Midbrain (tissue), 1 donor: ENCODE data around the gene LILRB5.
"Not testable (repeated sequence)": the region's sequence is repeated elsewhere in the genome, so short reads cannot be mapped to it uniquely, and the experiment has no call there.

Experiments used
- DNase-seq: peaks from one replicate; lab custom pipeline; 2025; lab: John Stamatoyannopoulos, UW

Gene LILRB5

DNA sequence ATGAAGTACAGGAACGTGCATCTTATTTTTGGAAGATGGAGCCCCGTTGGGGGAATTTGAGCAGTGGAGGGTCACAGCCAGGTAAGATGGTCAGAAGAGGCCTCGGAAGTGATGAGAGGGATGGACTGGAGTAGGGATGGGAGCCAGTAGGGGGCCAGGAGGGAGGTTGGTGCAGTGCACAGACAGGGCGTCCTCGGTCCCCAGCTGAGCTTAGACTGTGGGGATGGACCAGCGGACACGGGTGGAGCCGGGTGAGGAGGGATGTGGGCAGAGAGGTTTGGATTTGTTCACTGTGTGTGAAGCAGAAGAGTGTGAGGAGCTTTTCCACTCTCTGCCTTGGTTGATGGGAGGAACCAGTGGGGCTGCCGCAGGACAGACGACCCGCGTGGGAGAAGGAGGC lies 45.8 kb downstream of the LILRB5 start:
- no peak for DNase-seq

DNA sequence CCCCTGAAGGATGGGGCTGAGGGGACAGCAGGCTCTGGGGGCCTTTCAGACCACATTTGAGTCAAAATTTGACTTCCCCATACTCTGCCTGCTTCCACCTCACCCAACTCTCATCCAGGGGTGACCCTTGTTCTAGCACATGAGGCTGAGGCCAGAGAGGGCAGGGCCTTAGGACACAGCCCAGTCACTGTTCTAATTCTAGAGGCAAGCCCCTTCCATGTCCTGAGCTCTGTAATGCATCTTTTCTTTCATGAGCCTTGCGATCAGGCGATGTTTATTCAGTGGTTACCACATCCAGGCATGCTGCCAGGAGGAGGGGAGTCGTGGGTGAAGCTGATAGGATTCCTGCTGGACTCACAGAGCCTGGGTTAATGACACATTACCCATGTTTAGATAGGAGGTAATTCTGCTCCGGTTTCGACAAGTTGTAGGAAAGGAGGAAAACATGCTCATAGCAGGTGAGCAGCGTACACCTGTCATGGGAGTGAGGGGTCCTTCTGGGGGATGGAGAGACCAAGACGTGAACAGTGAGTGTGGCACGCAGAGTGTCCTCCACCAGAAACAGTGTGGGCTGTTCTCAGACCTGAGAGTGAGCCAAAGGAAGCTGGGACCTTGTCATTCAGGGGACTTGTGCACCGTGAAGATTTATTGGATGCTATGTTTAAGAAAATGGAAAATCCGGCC lies 47.1 kb downstream of the LILRB5 start:
- peak; percentile 81 for DNase-seq

DNA sequence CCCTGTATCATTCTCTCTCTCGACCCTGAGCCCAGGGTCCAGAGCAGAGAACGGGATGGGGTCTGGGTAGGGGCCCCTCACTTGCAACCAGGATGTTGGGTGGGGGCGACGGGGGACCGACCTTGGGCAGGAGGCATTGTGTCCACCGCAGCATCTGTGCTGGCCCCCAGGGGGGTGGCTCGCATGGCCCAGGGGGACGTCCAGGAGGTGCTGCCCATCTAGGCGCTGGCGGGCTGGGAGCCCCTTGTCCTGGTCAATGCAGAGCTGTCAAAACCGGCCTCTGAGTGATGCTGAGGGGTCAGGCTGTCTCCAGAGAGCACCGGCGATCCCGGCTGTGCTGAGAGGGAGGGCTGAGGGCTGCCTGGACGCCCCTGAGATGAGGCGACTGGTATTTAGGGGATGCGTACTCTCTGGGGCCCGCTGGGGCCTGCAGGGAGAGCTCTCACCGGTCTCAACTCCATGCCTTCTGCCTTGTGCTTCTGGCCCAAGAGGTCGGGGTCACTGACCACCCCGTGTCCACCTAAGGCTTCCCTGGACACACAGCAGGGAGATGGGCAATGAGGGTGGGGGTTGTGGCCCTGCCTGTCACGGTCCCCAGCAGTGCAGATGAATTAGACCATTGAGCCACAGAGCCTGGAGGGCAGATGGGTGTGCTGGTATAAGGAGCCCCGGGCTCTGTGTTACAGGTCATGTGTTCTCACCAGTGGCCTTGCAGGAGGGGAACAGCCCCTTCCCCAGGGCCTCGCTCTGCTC lies 47.8 kb downstream of the LILRB5 start:
- DNase-seq, result peak; percentile 52

DNA sequence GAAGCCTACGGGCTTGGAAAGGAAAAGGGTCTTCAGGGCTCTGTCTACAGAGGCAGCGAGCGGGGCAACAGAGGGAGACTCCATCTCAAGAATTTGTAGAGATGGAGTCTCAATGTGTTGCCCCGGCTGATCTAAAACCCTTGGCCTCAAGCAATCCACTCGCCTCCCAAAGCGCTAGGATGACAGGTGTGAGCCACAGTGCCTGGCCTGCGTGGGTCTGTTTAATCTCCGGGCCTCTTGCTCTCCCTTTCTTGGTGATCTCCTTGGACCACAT lies 48.4 kb downstream of the LILRB5 start:
- DNase-seq, result no peak

DNA sequence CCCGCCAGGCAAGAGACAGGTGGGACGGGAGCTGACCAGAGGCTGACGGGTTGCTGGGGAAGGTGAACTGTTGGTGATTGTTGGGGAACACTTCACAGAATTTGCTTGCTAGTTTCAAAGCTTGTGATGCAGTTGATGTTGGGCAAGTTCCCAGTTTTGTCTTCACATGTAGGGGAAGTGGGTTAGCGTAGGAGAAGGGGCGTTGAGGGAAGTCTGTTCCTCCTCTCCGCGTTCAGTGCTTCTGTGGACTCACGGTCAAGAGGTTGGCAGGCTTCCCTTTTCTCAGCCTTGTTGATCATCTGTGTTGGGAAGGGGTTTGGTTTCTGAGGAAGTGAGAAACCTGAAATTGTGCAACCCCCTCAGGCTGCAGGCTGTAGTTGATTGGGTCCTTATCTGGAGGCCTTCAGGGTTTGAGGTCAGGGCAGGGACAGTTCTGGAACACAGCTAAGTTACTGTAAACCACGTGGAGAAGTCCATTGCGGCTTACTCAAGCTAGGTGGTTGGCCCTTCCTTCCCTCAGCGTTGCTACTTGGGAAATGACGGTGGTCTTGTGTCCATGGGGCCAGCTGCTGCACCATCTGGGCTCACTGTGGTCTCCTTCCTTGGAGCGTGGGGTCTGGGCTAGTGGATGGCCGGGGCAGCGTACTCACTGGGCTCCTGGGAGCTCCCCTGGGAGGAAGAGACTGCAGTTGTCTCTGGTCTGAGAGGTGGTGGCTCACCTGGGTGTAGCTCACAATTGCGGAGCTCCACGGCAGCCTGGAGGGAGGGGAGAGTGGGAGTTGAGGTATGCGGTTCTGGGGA lies 48.9 kb downstream of the LILRB5 start:
- DNase-seq, result peak; percentile 69

DNA sequence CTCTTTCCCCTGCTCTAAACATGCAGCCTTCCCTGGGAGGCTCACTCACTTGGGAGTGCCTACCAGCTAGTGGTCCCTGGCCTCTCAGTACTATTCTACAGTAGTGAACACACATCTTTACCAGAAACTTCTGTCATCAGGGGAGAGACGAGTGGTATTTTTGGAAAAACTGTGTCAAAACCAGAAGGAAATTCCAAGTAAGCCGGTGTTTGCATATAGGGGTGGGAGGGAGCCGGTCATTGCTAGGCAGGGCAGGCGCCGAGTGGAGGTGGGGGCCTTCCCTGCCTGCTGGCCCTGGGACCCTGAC lies 49.4 kb downstream of the LILRB5 start:
- no peak for DNase-seq

DNA sequence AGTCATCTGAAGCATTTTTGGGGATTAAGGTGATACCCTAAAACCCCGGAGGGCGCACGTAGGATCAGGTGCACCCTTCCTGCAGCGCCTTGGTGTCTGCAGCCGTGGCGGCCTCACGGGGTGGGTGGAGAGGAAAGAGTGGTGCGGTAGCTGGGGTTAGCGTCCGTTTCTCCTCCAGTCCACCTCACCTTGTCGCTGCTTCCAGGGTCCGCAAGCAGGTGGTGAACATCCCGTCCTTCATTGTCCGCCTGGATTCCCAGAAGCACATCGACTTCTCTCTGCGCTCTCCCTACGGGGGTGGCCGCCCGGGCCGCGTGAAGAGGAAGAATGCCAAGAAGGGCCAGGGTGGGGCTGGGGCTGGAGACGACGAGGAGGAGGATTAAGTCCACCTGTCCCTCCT lies 49.9 kb downstream of the LILRB5 start:
- not testable (repeated sequence) for DNase-seq

DNA sequence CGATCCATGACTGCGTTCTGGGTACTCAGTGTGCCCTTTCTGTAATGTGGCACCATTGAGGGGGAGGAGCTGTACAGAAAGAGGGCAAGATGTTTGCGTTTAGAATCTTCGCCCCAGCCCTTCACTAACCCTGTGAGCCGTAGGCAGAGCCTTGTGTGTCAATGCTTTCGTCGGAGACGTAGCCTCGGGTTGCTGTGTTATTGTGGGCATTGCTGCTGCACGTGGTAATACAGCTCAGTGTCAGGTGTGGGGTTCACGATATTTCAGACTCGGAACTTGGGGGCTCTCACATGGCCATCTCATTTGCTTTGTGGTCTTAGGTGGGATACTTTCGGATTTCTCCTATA lies 50.3 kb downstream of the LILRB5 start:
- DNase-seq, result no peak

DNA sequence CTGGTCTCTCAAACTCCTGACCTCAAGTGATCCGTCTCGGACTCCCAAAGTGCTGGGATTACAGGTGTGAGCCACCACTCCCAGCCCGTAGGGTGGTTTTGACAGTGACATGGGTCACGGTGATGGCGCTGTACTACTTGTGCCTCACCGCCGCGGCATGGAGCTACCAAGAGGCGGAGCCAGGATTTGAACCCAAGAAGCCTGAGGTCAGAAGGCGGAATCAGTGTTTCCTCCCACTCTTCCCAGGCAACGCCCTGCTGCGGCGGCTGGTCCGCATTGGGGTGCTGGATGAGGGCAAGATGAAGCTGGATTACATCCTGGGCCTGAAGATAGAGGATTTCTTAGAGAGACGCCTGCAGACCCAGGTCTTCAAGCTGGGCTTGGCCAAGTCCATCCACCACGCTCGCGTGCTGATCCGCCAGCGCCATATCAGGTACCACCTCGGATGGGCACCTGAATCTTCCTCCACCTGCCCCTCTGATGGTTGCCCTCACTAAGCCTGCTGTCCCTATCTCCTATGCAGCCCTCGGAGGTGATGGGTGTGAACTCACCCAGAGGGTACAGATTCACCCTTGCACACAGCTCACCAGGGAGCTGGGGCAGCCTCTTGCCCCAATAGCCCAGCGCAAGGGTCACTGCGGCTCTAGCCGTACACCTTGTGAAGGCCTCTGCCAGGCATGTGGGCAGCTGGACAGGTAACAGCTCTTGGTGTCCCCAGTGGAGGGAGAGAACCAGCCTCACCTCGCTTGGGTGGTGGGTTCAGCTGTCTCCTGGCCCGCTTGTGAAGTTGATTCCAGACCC lies 50.8 kb downstream of the LILRB5 start:
- no peak for DNase-seq

DNA sequence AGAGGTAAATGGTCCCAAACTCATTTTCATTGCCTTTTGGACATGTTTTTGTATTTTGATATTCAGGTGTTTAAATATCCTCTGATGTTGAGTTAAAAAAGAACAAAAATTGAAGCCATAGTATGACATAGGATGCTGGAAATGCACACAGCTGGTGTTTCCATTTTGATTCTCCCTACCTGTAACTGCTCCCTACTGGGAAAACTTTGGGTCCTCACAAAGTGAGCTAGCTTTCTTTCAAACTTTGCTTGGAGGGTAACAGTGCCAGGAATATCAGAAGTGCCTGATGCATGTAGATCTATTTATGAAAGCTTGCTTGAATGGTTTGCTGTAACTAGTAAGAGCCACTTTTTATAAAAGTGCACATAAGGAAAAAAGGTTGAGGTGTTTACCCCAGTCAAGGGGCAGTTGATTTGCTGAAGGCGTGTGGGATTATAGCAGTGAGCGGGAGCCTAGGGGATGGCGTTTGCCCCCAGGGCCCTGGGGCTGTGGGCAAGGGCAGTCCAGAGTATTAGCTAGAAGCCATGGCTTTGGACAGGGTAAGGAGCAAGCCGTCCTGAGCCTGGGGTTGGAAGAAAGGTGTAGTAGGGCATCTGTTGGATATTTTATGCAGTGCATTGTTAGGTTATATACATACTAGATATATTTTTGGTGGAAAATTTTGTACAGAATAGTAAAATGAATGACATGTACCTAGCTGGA lies 52.2 kb downstream of the LILRB5 start:
- DNase-seq, result no peak

DNA sequence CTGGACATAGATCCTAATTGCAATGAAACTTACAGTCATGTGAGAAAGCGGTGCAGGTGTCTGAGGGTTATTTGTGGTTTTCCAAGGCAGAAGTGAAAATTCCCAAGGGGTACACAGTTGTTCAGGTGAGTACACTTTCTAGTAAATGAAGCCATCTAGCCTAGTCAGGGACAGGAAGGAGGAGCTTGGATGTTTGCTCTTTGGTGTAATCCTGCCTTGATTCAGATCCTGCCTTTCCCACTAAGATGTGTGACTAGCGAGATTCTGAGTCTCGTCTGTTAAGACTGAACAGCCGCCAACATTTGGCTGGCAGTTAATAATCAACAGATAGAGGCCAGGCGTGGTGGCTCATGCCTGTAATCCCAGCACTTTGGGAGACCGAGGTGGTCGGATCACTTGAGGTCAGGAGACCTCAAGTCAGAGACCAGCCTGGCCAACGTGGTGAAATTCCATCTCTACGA lies 53.9 kb downstream of the LILRB5 start:
- DNase-seq, result no peak

DNA sequence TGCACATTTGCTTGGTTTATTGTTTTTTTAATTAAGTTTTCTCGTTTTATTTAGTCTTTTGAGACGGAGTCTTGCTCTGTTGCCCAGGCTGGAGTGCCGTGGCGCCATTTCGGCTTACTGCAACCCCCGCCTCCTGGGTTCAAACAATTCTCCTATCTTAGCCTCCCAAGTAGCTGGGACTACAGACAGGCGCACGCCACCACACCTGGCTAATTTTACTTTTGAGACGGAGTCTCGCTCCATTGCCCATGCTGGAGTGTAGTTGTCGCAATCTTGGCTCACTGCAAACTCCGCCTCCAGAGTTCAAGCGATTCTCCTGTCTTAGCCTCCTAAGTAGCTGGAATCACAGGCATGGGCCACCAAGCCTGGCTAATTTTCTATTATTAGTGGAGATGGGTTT lies 55.1 kb downstream of the LILRB5 start:
- DNase-seq, result no peak

DNA sequence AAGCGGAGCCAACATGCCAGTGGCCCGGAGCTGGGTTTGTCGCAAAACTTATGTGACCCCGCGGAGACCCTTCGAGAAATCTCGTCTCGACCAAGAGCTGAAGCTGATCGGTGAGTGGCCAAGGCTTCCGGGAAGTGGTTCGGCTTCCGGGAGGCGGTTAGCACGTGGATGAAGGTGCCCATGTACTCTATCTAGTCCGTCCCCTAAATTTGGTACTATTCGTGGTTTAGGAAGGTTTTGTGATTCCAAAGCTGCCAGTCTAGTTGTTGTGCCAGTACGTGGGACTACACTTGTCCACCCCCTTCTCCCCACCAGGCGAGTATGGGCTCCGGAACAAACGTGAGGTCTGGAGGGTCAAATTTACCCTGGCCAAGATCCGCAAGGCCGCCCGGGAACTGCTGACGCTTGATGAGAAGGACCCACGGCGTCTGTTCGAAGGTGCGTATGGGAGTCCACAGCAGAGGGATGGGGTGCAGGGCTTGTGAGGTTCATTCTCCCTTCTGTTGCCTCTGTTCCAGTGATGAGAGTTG lies 55.8 kb downstream of the LILRB5 start:
- DNase-seq, result no peak
